Activated naive CD8-positive, alpha-beta T cell treated with anti-CD3 and anti-CD28 coated beads, Interleukin-2, amount 50 U/mL, for 24 hours (primary cell): ENCODE measurements around the gene KLHL42.
"Not testable (repeated sequence)": the region's sequence is repeated elsewhere in the genome, so short reads cannot be mapped to it uniquely, and the experiment has no call there.

Source experiments
- ATAC-seq: fragments of 150-1000 bp; cut with Tn5 transposase; one replicate; pipeline ENCODE4 v1.10.0; 2021
- DNase-seq: peaks from one replicate; pipeline ENCODE4 v3.0.0; 2021
- H3K27ac Mint-ChIP-seq: one replicate; pipeline ENCODE4 v1.8.0; 2021; ENCODE audit warnings: mild to moderate bottlenecking, mixed read lengths
- H3K27me3 Mint-ChIP-seq: one replicate; pipeline ENCODE4 v1.8.0; 2021; ENCODE audit warnings: mixed read lengths
- H3K36me3 Mint-ChIP-seq: one replicate; pipeline ENCODE4 v1.8.0; 2021; ENCODE audit warnings: low read depth, mixed read lengths
- H3K4me1 Mint-ChIP-seq: one replicate; pipeline ENCODE4 v1.8.0; 2021; ENCODE audit warnings: mixed read lengths
- H3K4me3 Mint-ChIP-seq: one replicate; pipeline ENCODE4 v1.8.0; 2021; ENCODE audit warnings: mild to moderate bottlenecking, moderate library complexity, mixed read lengths
- H3K9me3 Mint-ChIP-seq: one replicate; pipeline ENCODE4 v1.8.0; 2021; ENCODE audit warnings: mixed read lengths

The KLHL42 gene

DNA sequence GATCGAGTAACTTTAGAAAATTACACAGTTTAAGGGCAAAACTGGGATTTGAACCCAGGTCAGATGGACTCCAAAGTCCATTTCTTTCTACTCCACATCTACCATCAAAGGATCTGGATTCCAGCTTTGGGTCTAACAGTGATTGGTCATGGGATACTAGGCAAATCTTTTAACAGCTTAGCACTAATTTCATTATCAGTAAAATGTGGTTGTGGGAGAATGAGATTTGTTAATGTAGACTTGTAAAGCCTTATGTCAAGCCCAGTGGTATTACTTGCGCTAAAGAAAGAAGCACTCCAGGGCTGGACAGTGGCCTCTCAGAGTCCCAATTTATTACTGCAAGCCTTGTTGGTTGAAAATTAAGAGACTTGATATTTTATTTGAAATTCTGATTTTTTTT is 65.2 kb downstream of the KLHL42 start:
- Mint-ChIP-seq H3K4me1 (no peaks in the 10 kb centered on the region), H3K9me3 (peaks cover 10% of the 10 kb centered on the region), H3K27me3 (peaks cover 18% of the 10 kb centered on the region), H3K27ac (no peak overlapping the region), H3K36me3 (no peaks in the 10 kb centered on the region), H3K4me3 (no peak overlapping the region)
- ATAC-seq (no peak), DNase-seq (no peak)

DNA sequence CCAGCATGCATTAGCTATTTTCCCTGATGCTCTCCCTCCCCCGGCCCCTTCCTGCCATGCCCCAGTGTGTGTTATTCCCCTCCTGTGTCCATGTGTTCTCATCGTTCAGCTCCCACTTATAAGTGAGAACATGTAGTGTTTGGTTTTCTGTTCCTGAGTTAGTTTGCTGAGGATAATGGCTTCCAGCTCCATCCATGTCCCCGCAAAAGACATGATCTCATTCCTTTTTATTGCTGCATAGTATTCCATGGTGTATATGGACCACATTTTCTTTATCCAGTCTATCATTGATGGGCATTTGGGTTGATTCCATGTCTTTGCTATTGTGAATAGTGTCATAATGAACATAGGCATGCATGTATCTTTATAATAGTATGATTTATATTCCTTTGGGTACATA is 65.7 kb downstream of the KLHL42 start:
- H3K27ac Mint-ChIP-seq, H3K36me3 Mint-ChIP-seq, H3K4me3 Mint-ChIP-seq, H3K9me3 Mint-ChIP-seq, ATAC-seq, H3K4me1 Mint-ChIP-seq, DNase-seq: not testable (repeated sequence)
- H3K27me3 Mint-ChIP-seq, result peaks cover 22% of the 10 kb centered on the region

DNA sequence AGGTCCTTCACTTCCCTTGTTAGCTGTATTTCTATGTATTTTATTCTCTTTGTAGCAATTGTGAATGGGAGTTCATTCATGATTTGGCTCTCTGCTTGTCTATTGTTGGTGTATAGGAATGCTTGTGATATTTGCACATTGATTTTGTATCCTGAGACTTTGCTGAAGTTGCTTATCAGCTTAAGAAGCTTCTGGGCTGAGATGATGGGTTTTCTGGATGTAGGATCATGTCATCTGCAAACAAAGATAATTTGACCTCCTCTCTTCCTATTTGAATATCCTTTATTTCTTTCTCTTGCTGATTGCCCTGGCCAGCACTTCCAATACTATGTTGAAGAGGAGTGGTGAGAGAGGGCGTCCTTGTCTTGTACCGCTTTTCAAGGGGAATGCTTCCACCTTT is 67.3 kb downstream of the KLHL42 start:
- H3K27me3 Mint-ChIP-seq, result peaks cover 24% of the 10 kb centered on the region
- not testable (repeated sequence) for H3K9me3 Mint-ChIP-seq, H3K4me3 Mint-ChIP-seq, H3K4me1 Mint-ChIP-seq, H3K27ac Mint-ChIP-seq, H3K36me3 Mint-ChIP-seq, ATAC-seq, DNase-seq

DNA sequence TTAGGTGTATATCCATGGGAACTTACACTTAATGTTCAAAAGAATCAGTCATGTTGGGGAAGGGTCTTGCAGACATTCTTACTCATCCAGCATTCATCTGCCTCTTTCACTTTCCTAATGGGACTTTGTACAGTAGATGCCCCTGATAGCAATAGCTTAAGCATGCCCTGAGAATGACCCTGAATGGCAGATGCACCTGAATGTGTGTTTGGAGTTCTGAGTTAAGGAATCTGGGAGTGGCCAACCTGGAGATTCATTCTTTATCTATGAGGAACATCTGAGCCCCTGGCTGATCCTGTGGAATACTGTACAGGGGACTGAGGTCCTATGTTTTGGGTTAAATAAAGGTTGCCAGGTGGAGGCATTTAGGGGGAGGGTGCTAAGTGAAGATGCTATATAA is 71.3 kb downstream of the KLHL42 start:
- Mint-ChIP-seq H3K27me3 (peaks cover 27% of the 10 kb centered on the region), H3K4me3 (no peak overlapping the region), H3K27ac (no peak overlapping the region), H3K9me3 (peaks cover 10% of the 10 kb centered on the region), H3K4me1 (no peaks in the 10 kb centered on the region), H3K36me3 (no peaks in the 10 kb centered on the region)
- DNase-seq, result no peak
- ATAC-seq, result no peak

DNA sequence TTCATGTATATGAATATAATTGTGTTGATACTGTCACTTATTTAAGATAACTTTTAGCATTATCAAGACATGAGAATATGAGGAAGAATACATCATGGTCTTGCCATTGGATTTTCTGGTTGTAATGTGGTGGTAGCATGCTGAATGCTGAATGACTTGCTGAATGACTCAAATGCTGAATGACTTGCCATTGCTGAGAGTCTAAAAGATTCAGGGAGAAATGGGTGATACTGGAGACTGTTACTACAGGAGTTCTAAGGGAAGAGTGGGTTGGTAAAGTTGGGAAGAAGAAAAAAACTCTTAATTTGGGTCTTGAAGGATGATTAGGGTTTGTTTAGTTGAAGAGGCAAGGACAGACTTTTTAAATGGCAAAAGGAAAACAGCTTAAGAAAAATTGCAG is 72.1 kb downstream of the KLHL42 start:
- DNase-seq, result no peak
- no peaks in the 10 kb centered on the region for H3K4me1 Mint-ChIP-seq
- H3K9me3 Mint-ChIP-seq, result peaks cover 10% of the 10 kb centered on the region
- no peaks in the 10 kb centered on the region for H3K36me3 Mint-ChIP-seq
- H3K27ac Mint-ChIP-seq, result no peak overlapping the region
- peaks cover 33% of the 10 kb centered on the region for H3K27me3 Mint-ChIP-seq
- no peak overlapping the region for H3K4me3 Mint-ChIP-seq
- no peak for ATAC-seq
